Loucy (cell line): ENCODE data around the gene SUPT20H.

Experiments used
- EZH2phosphoT487 ChIP-seq: fragments of 200-600 bp; IDR thresholded peaks from 2 replicates; pipeline ENCODE4 v1.6.1; 2018; ENCODE audit warnings: antibody characterized with exemption, mild to moderate bottlenecking, moderate library complexity, borderline replicate concordance
- TF ChIP-seq, protein P1 (sequence below): fragments of 200-600 bp; sonication (generic); conservative IDR thresholded peaks from 2 replicates; pipeline ENCODE4 v1.5.1; 2014; ENCODE audit warnings: mild to moderate bottlenecking, antibody characterized with exemption, low read length

DNA sequence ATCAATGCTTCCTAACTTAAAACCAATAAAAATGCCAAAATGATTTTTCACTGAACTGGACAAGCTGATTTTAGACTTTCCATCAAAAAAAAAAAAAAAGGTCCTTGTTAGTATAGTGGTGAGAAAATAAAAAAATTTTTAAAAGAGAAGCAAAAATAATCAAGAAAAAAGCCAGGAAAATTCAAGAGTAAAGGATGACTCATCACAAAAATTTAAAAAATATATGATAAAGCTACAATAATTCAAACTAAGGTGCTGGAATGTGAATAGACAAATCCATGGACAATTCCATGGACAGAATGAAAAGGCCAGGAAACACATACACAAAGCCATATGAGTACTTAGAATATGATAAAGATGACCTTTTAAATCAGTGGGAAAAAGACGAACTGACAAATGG, 86.5 kb downstream of the SUPT20H start:
- TF ChIP-seq, protein P1, sequence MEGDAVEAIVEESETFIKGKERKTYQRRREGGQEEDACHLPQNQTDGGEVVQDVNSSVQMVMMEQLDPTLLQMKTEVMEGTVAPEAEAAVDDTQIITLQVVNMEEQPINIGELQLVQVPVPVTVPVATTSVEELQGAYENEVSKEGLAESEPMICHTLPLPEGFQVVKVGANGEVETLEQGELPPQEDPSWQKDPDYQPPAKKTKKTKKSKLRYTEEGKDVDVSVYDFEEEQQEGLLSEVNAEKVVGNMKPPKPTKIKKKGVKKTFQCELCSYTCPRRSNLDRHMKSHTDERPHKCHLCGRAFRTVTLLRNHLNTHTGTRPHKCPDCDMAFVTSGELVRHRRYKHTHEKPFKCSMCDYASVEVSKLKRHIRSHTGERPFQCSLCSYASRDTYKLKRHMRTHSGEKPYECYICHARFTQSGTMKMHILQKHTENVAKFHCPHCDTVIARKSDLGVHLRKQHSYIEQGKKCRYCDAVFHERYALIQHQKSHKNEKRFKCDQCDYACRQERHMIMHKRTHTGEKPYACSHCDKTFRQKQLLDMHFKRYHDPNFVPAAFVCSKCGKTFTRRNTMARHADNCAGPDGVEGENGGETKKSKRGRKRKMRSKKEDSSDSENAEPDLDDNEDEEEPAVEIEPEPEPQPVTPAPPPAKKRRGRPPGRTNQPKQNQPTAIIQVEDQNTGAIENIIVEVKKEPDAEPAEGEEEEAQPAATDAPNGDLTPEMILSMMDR = no peak
- TF ChIP-seq EZH2phosphoT487 = no peak
